ENCODE results near the gene ACER3. TPM values are rescaled to one million over a fixed set of nuclear protein-coding genes. Genes with fewer than 3 reads are reported as not detected.
"Not testable (repeated sequence)": the region's sequence is repeated elsewhere in the genome, so short reads cannot be mapped to it uniquely, and the experiment has no call there.

The ACER3 gene
- total RNA-seq, 2 donors from 2014 or later = 38.9 to 55.5 TPM

GRCh38 chr11:76859708-76860227, 950 bp upstream of the ACER3 start:
- intact Hi-C loops (cut with DNase I, micrococcal nuclease) = no loop called here
- DNase-seq (peak in 1 of 2 donors; percentile 21), ATAC-seq (no peak)

- DNase-seq (peak in 1 of 2 donors; percentile 13), ATAC-seq (peak; percentile 23)
- intact Hi-C loops (cut with DNase I, micrococcal nuclease) = no loop called here
Measured at GRCh38 chr11:76861490-76861953, 804 bp downstream of the ACER3 start.

GRCh38 chr11:76862794-76863193, 2.1 kb downstream of the ACER3 start:
- intact Hi-C loops (cut with DNase I, micrococcal nuclease); DNase-seq; ATAC-seq: not testable (repeated sequence)

- intact Hi-C loops (cut with DNase I, micrococcal nuclease) = no loop called here
- ATAC-seq (no peak), DNase-seq (no peak)
Measured at GRCh38 chr11:76863196-76863777, 2.6 kb downstream of the ACER3 start.

DNA sequence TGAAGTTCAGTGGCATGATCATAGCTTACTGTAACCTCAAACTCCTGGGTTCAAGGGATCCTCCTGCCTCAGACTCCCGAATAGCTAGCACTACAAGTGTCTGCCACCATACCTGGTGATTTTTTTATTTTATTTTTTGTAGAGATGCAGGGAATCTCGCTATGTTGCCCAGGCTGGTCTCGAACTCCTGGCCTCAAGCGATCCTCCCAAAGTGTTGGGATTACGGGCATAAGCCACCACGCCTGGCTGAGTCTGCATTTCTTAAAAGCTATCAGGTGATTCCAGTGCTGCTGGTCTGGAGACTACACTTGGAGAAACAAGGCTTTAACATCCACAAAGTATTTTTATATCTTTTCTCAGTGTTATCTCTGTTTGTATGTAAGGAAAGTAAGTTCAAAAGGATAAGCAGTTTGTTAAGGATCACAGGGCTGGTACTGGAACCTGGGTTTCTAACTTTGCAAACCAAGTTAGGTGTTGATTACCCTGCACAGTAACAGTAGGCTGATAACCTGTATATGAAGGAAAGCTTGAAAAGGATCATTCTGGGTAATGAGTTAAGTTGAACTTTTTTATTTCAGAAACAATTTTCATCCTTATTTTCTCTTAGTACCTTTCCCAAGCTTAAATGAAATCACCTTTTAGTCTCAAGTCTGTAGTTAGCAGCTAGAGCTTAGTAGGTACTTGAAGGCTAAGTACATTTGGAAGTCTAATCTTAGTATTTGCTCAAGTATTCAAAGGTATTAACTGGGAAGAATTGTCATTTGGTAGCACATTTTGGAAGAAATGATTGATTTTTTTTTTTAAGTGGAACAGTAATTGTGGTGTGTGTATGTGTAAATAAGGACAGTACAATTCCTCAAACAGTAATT, 12.5 kb downstream of the ACER3 start:
- ATAC-seq (no peak), DNase-seq (no peak)
- intact Hi-C loops (cut with DNase I, micrococcal nuclease) = no loop called here

DNA sequence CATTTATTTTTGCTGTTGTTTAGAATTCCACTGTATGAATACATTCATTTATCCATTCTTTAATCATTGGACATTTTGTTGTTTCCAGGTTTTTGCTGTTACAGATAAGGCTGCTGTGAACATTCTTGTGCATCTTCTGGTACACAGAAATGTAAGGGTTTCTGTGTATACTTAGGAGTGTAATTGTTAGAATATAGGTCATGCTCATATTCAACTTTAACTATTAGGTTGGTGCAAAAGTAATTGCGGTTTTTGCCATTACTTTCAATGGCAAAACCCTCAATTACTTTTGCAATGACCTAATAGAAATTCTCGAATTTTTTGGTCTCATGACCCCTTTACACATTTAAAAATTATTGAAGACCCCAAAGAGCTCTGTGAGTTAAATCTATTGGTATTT, 17.3 kb downstream of the ACER3 start:
- no peak for ATAC-seq
- intact Hi-C loops (cut with DNase I, micrococcal nuclease) = no loop called here
- DNase-seq = no peak

DNA sequence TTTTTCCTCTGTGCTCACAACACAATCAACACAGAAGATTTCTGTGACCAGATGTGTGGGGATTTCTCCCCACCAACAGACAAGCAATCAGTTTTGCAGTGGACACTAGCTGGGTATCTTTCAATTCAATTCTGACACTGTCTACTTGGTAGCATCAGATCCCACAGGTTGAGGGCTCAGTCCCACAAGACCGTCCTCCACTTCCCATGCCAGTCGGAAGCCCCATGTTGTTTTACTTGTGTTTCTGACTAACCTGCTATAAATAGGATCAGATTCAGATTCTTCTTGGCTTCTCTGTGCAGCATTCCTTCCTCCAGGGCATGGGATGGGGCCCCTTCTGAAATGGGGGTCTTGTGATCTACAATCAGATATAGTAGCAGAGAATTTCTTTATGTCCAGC, 19.6 kb downstream of the ACER3 start:
- no peak for ATAC-seq
- no peak for DNase-seq
- intact Hi-C loops (cut with DNase I, micrococcal nuclease) = no loop called here

GRCh38 chr11:76880956-76881355, 20.2 kb downstream of the ACER3 start:
- intact Hi-C loops (cut with DNase I, micrococcal nuclease) = no loop called here
- DNase-seq (no peak), ATAC-seq (no peak)

DNA sequence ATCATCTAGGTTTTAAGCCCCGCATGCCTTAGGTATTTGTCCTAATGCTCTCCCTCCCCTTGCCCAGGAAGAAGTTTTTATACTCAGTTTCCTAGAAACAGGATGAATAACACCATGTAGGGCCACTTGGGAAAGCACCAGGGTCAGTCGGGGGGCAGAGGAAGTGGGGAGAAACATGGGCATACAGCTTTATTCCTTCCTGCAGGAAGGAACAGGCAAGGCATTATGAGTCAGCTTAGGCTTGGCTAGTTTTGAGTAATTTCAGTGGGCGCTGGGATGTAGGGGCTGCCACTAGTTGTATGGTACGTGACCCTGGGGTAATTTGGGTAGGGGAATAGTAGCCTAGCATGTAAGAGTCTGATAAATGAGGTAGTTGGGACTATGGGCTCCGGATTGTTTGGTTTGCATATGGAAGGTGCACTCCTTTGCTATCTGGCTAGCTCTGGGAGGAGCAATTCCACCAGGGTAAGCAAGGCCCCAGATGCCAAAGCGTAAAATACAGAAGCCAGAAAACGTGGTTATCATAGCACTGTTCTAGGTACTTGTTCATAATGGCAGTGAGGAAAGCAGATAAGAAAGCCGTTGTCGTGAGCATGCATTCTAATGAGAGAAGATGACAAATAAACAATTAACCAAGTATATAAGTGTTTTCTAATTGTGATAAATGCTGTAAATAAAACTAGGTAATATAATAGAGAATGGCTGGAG, 24.8 kb downstream of the ACER3 start:
- intact Hi-C loops (cut with DNase I, micrococcal nuclease) = no loop called here
- no peak for DNase-seq
- ATAC-seq = no peak

GRCh38 chr11:76888989-76889388, 28.3 kb downstream of the ACER3 start:
- ATAC-seq = no peak
- intact Hi-C loops (cut with DNase I, micrococcal nuclease) = no loop called here
- DNase-seq = no peak

DNA sequence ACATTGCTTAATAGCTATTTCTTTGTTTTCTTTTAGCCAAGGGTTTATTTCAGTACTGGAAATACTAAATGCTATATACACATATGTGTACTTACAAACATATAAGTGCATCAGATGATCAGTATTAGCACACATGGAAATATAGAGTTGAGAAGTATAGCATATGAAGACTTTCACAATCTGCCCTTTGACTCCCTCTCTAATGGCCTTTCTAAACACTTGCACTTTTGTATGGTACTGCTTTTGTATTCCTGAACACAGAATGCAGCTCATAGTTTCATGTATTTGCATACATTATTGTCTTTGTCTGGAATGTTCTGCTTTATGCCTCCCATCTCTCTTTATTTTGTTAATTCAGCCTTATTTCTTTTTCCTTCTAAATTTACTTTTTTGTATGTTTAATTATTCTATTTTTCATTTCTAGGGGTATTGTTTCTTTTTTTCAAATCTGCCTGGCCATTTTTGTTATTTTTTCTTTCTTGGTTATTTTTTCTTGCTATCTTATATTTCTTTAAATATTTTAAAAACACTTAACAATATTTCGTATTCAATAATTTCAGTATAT, 28.8 kb downstream of the ACER3 start:
- peak; percentile 35 for ATAC-seq
- intact Hi-C loops (cut with DNase I, micrococcal nuclease) = no loop called here

DNA sequence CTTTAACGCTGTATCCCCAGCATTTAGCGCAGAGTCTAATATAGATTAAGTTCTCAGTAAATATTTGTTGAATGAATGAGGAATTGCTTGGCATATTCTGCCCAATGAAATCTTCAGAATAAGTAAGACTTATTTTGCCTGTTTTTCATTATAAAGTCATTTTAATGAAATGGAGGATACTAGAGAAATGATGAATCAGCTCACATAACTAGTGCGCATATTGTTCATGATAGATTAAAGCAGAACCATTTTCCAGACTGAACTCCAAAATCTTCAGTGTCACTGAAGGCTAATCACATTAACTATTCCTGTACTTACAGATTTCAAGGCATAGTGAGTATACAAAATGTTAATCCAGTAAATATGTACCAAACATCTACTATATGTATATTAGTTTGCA, 29.6 kb downstream of the ACER3 start:
- intact Hi-C loops (cut with DNase I, micrococcal nuclease) = no loop called here
- ATAC-seq = no peak
- DNase-seq = no peak

More for the DNA sequence above, 28.8 kb downstream of the ACER3 start:
- DNase-seq = no peak

- DNase-seq (no peak), ATAC-seq (no peak)
- intact Hi-C loops (cut with DNase I, micrococcal nuclease) = no loop called here
Measured at GRCh38 chr11:76891285-76891684, 30.6 kb downstream of the ACER3 start.

DNA sequence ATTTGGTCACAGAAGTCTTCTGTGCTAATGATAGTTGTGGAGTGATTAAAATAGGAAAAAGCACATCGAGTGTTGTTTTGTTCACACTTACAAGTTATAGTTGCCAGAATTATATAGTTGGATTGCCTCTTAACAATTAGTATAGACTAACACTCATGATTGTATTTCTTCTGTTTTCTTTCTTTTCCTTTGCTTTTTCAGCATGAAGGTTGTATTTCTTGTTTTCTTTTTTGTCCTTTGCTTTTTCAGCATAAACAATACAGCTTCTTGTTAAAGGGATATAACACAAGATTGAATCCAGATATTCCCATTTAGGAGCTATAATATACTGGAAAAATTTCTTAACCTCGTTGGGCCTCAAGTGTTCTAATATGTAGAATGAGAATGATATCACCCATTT, 31.1 kb downstream of the ACER3 start:
- DNase-seq = no peak
- intact Hi-C loops (cut with DNase I, micrococcal nuclease) = no loop called here
- ATAC-seq = no peak

DNA sequence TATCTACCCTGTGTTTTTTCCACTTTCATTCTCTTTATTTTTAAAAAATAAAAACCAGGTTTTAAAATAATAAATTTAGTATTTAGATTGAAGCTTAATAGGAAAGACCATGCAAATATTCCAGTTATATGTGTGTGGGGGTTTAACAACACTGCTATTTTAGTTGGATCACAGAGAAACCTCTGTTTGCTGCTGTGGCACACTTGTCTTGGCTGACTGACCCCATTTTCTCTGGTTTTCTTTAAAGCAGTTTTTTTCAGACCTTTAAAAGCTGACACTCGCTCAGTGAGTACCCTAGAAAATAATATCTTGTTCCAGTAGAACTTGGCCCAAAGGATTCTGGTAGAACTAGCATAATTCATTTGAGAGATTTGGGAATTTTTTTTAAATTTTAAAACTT, 31.6 kb downstream of the ACER3 start:
- ATAC-seq (no peak), DNase-seq (no peak)
- intact Hi-C loops (cut with DNase I, micrococcal nuclease) = no loop called here

DNA sequence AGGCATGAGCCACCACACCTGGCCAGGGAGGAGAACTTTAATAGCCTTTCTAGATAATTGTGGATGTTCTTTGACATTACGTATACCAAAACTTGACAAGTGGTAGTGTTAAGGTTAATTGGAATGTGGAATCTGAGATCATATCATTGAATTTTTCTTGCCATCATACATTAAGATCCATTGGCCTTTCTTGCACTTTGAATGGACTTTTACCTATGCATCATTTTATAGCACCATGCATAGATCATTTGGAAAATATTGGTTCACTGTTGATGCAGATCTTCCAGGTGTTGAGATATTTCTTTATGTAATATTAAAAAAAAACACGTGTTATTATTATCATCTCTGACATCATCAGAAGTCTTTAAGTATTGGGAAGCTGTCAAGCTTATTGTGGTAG, 36.5 kb downstream of the ACER3 start:
- intact Hi-C loops (cut with DNase I, micrococcal nuclease) = no loop called here
- peak; percentile 56 for ATAC-seq
- DNase-seq = no peak

DNA sequence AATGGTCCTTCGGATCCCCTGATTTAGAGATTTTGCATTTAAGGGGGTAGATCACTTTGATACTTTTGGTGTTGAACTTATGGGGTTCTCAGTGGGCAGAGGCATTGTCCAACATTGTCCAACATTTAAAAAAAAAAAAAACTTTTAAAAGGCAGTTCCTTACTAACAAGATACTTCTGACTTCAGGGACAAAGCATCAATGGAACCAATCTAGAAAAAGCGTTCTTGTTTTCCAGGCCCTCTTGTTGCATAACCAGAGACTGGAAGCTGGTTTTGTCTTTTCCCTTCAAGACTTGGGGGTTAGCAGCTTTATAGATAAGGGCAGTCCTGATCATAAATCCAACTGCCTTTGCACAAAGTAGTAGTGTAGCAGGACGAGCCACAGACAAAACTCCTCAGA, 40.4 kb downstream of the ACER3 start:
- DNase-seq (no peak), ATAC-seq (no peak)
- intact Hi-C loops (cut with DNase I, micrococcal nuclease) = no loop called here

GRCh38 chr11:76901622-76902021, 40.9 kb downstream of the ACER3 start:
- not testable (repeated sequence) for DNase-seq

More at GRCh38 chr11:76901622-76902021, 40.9 kb downstream of the ACER3 start:
- ATAC-seq; intact Hi-C loops (cut with DNase I, micrococcal nuclease): not testable (repeated sequence)

All from left colon (tissue), 2 donors.